ENCODE measurements around the gene ITGAV. TPM values are rescaled to one million over a fixed set of nuclear protein-coding genes. Genes with fewer than 3 reads are reported as not detected.

The ITGAV gene
- total and polyA plus RNA-seq, 4 donors: 6.6 to 31.3 (median 12.0) TPM

GRCh38 chr2:186641807-186642321 is 52.0 kb downstream of the ITGAV start:
- Histone ChIP-seq H3K9ac (ENCODE audit: low read depth in 1 of 2, low read length in 2 of 2) (no peak overlapping the region), H3K27ac (ENCODE audit: low read depth in 1 of 2, low read length in 2 of 2) (no peak overlapping the region), H3K4me1 (ENCODE audit: control insufficient read depth in 4 of 4, insufficient read depth in 4 of 4, low read length in 3 of 4) (no peaks in the 10 kb centered on the region), H3K27me3 (ENCODE audit: control insufficient read depth in 4 of 4, insufficient read depth in 4 of 4, low read length in 3 of 4) (no peaks in the 10 kb centered on the region), H3K4me3 (ENCODE audit: low read depth in 1 of 3, low read length in 3 of 3) (no peak overlapping the region), H3K9me3 (ENCODE audit: control insufficient read depth in 4 of 4, low read length in 3 of 4) (no peaks in the 10 kb centered on the region), H3K36me3 (ENCODE audit: control insufficient read depth in 4 of 4, insufficient read depth in 3 of 4, low read depth in 1 of 4, low read length in 3 of 4) (peaks cover 2 to 7% (median 2%) of the 10 kb centered on the region in 4 donors)
- TF ChIP-seq SP1 (IDR thresholded peaks at IDR 0.05): no peak
- no peak for TF ChIP-seq HNF4G (IDR thresholded peaks at IDR 0.05)
- no peak for TF ChIP-seq ATF3 (IDR thresholded peaks at IDR 0.05)
- TF ChIP-seq EGR1 (IDR thresholded peaks at IDR 0.05; ENCODE audit: low read depth in 2 of 2): no peak
- peak; percentile 62 for TF ChIP-seq CTCF (IDR thresholded peaks at IDR 0.05; ENCODE audit: low read depth, low read length, missing input control)
- no peak for TF ChIP-seq REST (IDR thresholded peaks at IDR 0.05)
- TF ChIP-seq JUND (IDR thresholded peaks at IDR 0.05): no peak
- TF ChIP-seq YY1 (IDR thresholded peaks at IDR 0.05): no peak
- TF ChIP-seq RAD21 (IDR thresholded peaks at IDR 0.05): peak; percentile 96 to 97
- no peak for TF ChIP-seq FOXA1 (IDR thresholded peaks at IDR 0.05)
- TF ChIP-seq NR2F2 (IDR thresholded peaks at IDR 0.05): no peak
- TF ChIP-seq HNF4A (conservative IDR thresholded peaks at IDR 0.05): no peak
- no peak for TF ChIP-seq TAF1 (conservative IDR thresholded peaks at IDR 0.05)
- no peak for TF ChIP-seq GABPA (IDR thresholded peaks at IDR 0.05 in 1 of 2, conservative IDR thresholded peaks at IDR 0.05 in 1 of 2)
- 87% methylated on average over 2 of the region's 2 CpGs for WGBS
- DNase-seq (ENCODE audit: low spot score): no peak

GRCh38 chr2:186644791-186645190 is 54.9 kb downstream of the ITGAV start:
- TF ChIP-seq TAF1 (conservative IDR thresholded peaks at IDR 0.05): no peak
- no peak for TF ChIP-seq FOXA2 (IDR thresholded peaks at IDR 0.05)
- TF ChIP-seq YY1 (IDR thresholded peaks at IDR 0.05): no peak
- TF ChIP-seq ZBTB33 (IDR thresholded peaks at IDR 0.05): no peak
- TF ChIP-seq CTCF (IDR thresholded peaks at IDR 0.05; ENCODE audit: low read depth, low read length, missing input control): no peak
- no peak for TF ChIP-seq RAD21 (IDR thresholded peaks at IDR 0.05)
- no peak for TF ChIP-seq EGR1 (IDR thresholded peaks at IDR 0.05; ENCODE audit: low read depth in 2 of 2)
- 96% methylated on average over 5 of the region's 5 CpGs for WGBS
- H3K4me1 ChIP-seq (ENCODE audit: control insufficient read depth in 4 of 4, insufficient read depth in 4 of 4, low read length in 3 of 4): no peaks in the 10 kb centered on the region
- peaks cover 2 to 5% (median 2%) of the 10 kb centered on the region in 4 donors for H3K36me3 ChIP-seq (ENCODE audit: control insufficient read depth in 4 of 4, insufficient read depth in 3 of 4, low read depth in 1 of 4, low read length in 3 of 4)
- no peak for DNase-seq (ENCODE audit: low spot score)
- no peak overlapping the region for H3K4me3 ChIP-seq (ENCODE audit: low read depth in 1 of 3, low read length in 3 of 3)
- H3K27me3 ChIP-seq (ENCODE audit: control insufficient read depth in 4 of 4, insufficient read depth in 4 of 4, low read length in 3 of 4): no peaks in the 10 kb centered on the region
- no peak overlapping the region for H3K27ac ChIP-seq (ENCODE audit: low read depth in 1 of 2, low read length in 2 of 2)
- H3K9ac ChIP-seq (ENCODE audit: low read depth in 1 of 2, low read length in 2 of 2): no peak overlapping the region
- no peaks in the 10 kb centered on the region for H3K9me3 ChIP-seq (ENCODE audit: control insufficient read depth in 4 of 4, low read length in 3 of 4)

Measured in liver (tissue), 9 donors.